AG04449 (cell line): ENCODE data around the gene CADM3.

Experiments
- CTCF ChIA-PET: fragments of 350-600 bp; formaldehyde crosslinking; extraction: SDS; loops from one replicate; lab custom pipeline; 2021; ENCODE audit warnings: antibody characterized with exemption; lab: Yijun Ruan, JAX
- POLR2A ChIA-PET: fragments of 400-600, 350-600 bp; formaldehyde crosslinking; extraction: SDS; loops from one replicate; lab custom pipeline; 2020; ENCODE audit warnings: antibody characterized with exemption, inconsistent platforms; lab: Yijun Ruan, JAX
- DNase-seq: peaks from one replicate; pipeline ENCODE4 v3.0.0-alpha.2; 2010; ENCODE audit warnings: low read depth, low spot score
- H3K4me3 ChIP-seq: 2 replicates; pipeline ENCODE4 v1.5.1; 2011; ENCODE audit warnings: low read depth, mild to moderate bottlenecking, control low read depth, low read length
- TF ChIP-seq, protein P1 (sequence below): IDR thresholded peaks from one replicate; pipeline ENCODE4 v1.5.1; 2011; ENCODE audit warnings: mild to moderate bottlenecking, moderate library complexity, low read length, control low read depth, inconsistent platforms; ENCODE audit not compliant: insufficient read depth; ENCODE audit errors: missing control alignments

CADM3 gene

DNA sequence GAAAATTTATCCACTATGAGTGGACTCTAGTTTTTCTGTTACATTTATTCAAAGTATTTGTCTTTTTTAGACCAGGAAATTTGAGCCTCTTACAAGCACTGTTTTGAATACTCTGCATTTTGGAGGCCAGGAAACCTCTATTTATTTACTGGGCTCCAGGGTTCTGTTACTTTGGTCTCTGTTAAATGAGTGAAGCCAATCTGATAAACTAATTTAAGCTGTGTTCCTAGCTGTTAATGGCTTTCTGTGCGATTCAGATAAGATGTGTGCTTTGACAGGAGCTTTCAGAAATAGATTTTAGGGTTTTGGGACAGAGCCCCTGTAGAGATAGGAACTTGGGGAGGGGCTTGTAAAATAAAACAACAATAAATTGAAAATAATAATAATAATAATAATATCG is 57.1 kb downstream of the CADM3 start:
- TF ChIP-seq, protein P1, sequence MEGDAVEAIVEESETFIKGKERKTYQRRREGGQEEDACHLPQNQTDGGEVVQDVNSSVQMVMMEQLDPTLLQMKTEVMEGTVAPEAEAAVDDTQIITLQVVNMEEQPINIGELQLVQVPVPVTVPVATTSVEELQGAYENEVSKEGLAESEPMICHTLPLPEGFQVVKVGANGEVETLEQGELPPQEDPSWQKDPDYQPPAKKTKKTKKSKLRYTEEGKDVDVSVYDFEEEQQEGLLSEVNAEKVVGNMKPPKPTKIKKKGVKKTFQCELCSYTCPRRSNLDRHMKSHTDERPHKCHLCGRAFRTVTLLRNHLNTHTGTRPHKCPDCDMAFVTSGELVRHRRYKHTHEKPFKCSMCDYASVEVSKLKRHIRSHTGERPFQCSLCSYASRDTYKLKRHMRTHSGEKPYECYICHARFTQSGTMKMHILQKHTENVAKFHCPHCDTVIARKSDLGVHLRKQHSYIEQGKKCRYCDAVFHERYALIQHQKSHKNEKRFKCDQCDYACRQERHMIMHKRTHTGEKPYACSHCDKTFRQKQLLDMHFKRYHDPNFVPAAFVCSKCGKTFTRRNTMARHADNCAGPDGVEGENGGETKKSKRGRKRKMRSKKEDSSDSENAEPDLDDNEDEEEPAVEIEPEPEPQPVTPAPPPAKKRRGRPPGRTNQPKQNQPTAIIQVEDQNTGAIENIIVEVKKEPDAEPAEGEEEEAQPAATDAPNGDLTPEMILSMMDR = no peak
- CTCF ChIA-PET = interaction anchor here (2.1 to 3.1 kb wide), 2 partner anchors 15 to 18 kb away, joined by 7 to 16 read pairs; no protein-coding TSS in a partner anchor
- no peak overlapping the region for H3K4me3 ChIP-seq
- no peak for DNase-seq
- POLR2A ChIA-PET = no interaction called here

DNA sequence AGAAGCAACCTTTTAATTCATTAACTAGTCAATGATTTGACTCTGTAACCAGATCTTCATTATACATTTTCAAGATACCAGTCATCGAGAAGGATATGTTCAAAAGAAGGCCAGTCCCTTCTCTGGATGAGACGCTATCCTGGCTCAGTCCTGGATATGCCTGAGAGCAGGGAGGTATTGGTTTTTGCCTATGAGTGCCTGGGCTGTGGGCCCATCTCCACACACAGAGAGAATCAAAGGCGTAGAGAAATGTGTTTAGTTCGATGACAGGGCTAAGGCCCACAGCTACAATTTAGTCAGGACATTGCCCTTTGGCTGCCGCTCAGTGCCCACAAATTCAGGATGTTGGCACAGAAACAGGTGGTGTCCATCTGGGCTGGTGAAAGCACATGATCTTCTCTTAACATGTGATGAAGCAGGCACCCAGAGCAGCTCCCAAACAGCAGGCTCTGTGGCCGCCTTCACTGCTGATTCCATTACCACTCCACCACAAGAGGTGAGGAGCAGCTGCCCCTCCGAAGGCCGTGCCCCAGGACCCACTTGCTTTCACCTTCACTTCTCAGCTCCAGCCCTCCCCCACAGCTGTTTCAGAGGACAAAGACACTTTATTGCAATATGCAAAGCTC is 58.0 kb downstream of the CADM3 start:
- TF ChIP-seq, protein P1 = no peak
- no peak overlapping the region for H3K4me3 ChIP-seq
- ChIA-PET CTCF (interaction anchor here (0.7 to 3.1 kb wide), 3 partner anchors 16 to 31 kb away, joined by 3 to 16 read pairs (median 7); no protein-coding TSS in a partner anchor), POLR2A (no interaction called here)
- no peak for DNase-seq

DNA sequence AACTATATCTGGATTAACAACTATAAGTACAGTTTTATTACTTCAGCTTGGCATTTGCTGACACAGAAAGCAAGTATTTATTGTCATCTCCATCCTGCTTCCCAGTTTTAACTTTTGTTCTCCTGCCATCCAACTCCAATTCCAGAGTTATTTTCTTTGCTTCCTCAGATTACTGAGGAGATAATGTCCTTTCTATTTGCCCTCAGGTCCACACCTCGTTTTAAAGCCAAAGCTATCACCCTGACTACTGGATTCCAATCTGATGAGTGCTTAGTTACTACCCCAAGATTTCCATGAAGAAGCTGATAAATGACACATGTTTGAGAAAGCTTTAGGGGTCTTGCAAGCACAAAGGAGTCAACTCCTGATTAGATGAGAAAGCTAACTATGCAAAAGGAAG is 58.5 kb downstream of the CADM3 start:
- DNase-seq = no peak
- H3K4me3 ChIP-seq = no peak overlapping the region
- ChIA-PET POLR2A (interaction anchor here (0.8 kb wide), 1 partner anchor 694 kb away, joined by 3 read pairs; no protein-coding TSS in a partner anchor), CTCF (interaction anchor here (0.7 to 3.1 kb wide), 3 partner anchors 16 to 32 kb away, joined by 3 to 16 read pairs (median 7); no protein-coding TSS in a partner anchor)
- TF ChIP-seq, protein P1 = no peak

DNA sequence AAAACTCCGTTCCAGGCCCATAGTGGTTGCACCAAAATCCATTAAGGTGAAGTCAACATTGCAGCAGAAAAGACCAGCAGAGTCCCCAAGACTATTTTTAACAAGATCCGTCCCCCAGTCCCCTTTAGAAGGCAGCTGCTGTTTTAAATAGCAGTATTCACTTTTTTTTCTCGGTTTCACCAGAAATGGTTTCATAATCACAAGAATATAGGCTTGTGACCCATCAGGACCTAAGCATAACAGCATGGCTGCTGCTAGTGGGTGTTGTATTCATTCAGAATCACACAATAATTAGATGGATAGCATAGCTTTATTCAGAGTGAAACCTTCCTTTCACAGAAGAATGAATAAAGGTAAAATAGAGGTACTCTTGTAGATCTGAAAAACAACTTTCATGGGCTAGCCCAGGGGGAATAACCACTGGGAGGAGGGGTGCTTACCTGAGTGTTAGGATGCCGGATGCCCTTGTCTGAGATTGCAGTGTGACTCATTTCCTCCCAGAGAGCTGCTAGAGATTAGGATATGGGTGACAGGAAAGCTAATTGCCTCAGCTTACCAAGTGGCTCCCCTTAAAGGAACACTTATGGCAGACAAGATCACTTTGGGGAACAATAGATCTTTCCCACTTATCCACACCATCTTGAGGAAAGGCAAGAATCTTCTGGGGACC is 68.3 kb downstream of the CADM3 start:
- CTCF ChIA-PET = interaction anchor here (1.3 kb wide), 1 partner anchor 26 kb away, joined by 3 read pairs; no protein-coding TSS in a partner anchor
- no peak for DNase-seq
- no peak overlapping the region for H3K4me3 ChIP-seq
- POLR2A ChIA-PET = no interaction called here
- TF ChIP-seq, protein P1 = no peak

DNA sequence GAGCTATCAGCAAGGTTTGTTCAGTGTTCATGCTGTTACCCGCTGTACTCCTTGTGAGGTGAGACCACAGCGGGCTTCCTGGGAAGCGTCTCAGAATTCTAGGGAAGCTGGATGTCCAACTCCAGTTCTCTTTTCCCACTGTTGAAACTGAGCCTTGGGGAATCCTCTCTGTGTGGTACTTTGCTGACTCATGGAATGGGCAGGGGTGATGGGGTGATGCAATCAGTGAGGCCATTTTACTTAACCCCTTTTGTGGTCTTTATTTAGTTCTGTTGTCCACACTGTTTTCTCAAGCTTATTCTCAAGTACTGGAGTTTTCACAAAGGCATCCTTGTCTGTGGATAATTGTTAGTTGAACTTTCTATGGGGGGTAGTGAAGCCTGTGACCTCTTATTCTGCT is 75.9 kb downstream of the CADM3 start:
- POLR2A ChIA-PET = no interaction called here
- no peak for DNase-seq
- no peak overlapping the region for H3K4me3 ChIP-seq
- TF ChIP-seq, protein P1 = no peak
- CTCF ChIA-PET = no interaction called here

DNA sequence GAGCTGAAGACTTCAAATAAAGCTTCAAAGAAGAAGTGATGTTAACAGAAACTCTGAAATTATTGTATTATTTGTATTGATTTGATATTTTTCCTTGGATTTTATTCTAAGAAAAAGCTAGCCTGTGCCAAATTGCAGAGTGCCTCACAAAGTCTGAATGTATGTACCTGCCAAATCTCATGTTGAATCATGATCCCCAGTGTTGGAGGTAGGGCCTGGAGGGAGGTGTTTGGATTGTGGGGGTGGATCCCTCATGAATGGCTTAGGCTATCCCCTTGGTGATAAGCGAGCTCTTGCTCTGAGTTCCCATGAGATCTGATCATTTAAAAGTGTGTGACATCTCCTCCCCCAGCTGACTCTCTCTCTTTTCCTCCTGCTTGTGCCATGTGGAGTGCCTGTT is 76.9 kb downstream of the CADM3 start:
- no peak overlapping the region for H3K4me3 ChIP-seq
- DNase-seq = no peak
- CTCF ChIA-PET = no interaction called here
- TF ChIP-seq, protein P1 = no peak
- POLR2A ChIA-PET = no interaction called here
